NCI-H446 treated with DMSO at 0.1 percent for 48 hours (cell line): ENCODE results near the gene UTS2.

Experiments used
- DNase-seq: peaks from one replicate; lab custom pipeline; 2025; lab: John Stamatoyannopoulos, UW

The UTS2 gene, protein sequence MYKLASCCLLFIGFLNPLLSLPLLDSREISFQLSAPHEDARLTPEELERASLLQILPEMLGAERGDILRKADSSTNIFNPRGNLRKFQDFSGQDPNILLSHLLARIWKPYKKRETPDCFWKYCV

DNA sequence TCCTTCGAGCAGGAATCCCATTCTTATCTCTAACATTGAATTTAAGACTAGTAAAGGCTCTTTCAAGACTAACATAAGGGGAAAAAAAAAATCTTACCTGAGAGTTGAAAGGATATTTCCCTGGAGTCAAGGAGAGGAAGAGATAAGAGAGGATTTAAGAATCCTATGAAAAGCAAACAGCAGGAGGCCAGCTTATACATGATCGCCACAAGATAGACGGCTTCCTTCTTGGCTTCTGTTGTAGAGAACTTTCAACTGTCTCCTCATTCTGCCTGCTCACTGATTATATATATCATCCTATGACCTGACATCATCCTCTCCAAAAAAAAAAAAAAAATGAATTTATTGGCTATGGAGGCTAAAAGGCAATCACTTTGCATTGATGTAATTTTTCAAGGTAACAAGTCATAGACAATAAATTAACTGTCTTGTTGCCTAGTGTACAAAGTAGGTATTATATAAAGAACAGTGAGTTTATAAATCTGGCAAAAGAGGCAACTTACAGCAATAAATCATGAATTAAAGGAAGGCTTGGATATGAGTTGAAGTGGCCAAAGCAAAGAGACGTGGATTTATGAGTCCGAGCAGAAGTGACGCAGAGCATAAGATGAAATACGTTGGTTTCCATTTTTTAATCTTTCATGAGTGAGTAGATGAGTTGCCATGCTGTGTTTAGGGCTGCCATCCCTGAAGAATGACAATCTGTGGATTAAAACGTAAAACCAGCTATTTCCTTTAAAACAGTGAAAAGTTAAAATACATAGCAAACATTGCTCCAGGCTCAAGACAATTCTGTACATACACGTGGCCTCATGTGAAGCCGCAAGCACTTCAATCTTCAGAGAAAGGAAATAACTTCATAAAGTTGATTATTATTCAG is at the start of gene UTS2:
Gene UTS2 (minus strand): TSS at position 262 of the 880 bp plus-strand sequence. CDS start 62 bp downstream, at position 200.
- DNase-seq: no peak

DNA sequence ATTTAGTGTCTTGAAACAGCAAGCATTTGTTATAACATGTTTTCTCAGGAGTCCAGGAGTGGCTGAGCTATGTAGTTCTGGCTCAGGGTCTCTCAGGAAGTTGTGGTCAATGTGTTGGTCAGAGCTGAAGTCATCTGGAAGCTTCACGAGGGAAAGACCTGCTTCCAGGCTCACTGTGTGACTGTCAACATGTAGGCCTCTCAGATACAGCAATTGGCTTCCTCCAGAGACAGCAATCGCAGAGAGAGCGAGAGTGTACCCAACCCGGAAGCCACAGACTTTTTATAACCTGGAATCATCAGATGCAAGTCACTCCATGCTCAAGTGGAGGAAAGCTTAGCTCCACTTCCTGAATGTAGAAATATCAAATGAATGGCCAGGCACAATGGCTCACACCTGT is 46.9 kb upstream of the UTS2 start:
- no peak for DNase-seq

DNA sequence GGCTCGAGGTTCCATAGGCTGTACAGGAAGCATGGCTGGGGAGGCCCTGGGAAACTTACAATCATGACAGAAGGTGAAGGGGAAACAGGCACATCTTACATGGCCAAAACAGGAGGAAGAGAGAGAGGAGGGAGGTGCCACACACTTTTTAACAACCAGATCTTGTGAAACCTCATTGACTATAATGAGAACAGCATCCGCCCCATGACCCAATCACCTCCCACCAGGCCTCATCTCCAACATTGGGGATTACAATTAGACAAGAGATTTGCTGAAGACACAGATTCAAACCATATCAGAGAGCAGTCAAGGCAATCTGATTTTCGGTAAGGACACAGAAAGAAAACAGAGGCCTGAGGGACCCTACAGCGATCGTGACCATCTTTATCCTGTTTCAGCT is 46.1 kb upstream of the UTS2 start:
- DNase-seq: no peak

DNA sequence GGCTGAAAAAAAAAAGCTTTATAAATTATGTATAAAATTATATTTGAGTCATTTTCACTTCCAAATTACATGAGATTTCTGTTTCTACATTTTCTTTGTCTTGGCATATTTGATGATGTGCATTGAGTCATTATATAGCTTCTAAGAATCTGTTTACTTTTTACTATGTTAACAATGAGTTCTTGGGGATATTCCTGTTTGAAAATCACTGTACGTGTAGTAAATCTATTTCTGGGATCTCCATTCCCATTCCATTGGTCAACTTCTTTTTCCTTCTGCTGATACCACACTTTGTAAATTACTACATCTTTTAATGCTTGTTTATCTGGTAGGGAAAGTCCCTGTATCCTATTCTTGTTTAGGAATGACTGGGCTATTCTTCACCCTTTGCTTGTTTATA is 44.1 kb upstream of the UTS2 start:
- no peak for DNase-seq

DNA sequence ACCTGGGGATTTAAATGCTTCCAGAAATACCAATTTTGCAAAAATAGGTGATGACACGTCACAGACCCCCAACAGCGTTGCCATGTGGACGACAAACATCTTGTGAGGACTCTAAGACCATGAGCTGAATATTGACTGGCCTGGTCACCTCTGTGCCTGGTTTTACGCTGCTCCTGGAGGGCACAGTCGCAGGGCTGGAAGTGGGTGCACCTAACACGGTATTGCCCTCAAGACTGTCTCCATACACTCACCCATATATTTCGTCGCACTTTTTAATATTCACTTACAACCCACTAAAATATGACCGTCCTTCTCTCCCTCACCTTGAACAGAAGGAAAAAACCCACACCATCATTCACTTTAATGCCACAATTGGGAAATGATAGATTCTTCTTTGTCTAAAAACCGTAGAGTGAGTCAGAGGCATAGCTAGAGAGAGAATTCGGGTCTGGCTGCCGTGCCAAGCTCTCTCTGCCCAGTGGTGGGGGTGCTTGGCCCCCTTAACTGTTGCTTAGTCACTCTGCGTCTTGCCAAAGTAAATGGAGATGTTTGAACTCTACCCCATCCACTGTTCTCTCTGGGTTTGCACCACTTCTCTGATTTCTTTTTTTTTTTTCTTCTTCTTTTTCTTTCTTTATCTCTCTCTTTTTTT is 40.8 kb upstream of the UTS2 start:
- DNase-seq: peak; percentile 70

DNA sequence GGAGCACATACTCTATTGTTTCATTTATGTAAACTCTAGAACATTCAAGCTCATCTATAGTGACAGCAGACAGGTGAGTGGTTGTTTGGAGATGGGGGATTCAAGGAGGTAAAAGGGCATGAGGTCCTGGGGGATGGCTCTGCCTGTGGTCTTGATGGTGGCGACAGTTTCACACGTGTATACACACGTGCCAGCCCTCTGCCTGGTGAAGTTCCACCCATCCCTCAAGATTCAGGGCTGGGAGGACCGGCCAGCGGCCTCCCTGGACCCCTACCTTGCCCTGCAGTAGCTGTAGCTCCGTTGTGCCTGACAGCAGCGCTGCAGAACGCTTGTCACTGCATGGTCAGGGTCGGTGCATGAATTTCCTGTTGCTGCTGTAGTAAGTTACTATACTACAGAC is 38.9 kb upstream of the UTS2 start:
- no peak for DNase-seq

DNA sequence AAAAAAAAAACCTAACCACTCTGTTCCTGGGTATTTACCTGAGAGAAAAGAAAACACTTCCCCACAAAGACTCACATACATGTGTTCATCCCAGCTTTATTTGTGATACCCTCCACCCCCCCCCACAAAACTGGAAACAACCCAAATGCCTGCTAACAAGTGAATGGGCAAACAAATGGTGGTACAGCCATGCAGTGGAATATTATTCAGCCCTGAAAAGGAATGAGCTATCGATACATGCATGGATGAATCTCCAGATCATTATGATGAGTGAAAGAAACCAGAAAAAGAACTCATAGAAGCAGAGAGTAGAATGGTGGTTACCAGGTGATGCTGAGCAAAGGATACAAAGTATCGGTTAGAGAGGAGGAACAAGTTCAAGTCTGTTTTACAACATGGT is 38.0 kb upstream of the UTS2 start:
- no peak for DNase-seq

DNA sequence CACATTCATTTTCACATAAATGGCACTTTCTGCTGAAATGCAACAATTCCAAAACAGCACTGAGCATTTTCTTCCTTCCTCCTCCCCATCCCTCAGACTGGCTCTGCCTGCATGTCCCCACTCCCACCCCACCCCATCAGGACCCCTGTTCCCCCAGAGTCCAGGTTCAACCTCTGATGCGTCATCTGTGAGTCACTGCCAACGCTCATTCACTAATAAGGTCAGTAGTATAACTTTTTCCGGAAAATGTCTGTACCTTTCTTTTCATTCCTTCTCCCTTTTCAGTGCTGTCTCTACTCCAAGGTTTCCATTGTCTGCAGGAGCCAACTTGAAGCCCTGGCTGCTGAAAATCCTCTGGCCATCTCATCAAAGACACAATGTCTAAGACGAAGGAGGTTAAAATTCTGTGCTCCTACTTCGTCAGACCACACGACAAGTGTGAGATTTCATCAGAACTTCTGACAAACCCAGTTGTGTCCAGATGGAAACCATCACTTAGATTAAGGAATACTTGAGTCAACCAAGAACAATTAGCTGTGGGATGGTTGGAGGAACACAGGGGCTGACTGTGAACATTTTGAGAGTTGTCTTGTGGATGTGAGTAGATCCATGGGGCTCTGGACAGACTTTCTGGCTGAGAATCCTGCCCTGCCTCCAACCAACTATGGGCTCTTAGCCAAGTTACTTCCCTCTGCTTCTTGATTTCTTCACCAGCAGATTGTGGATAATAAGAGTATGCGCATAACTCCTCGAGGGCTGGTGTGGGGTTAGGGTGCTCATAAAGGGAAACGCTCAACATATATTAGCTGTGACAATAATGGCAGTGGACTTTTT is 35.6 kb upstream of the UTS2 start:
- peak; percentile 73 for DNase-seq

DNA sequence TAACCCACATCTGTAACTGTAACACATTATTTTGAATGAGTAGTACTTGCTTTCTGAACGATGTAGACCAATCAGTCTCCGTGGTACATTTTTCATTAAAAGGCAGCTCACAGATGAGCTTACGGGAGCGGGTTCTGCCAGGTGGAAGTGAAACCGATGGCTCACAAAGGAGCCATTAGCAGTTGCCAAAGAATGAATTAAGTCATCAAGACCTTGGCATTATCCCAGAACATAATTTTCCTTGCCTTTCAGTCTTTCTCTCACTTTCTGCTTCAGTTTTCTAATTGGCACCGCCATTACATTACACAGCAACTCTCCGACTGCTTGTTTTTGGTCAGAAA is 33.5 kb upstream of the UTS2 start:
- peak; percentile 94 for DNase-seq

DNA sequence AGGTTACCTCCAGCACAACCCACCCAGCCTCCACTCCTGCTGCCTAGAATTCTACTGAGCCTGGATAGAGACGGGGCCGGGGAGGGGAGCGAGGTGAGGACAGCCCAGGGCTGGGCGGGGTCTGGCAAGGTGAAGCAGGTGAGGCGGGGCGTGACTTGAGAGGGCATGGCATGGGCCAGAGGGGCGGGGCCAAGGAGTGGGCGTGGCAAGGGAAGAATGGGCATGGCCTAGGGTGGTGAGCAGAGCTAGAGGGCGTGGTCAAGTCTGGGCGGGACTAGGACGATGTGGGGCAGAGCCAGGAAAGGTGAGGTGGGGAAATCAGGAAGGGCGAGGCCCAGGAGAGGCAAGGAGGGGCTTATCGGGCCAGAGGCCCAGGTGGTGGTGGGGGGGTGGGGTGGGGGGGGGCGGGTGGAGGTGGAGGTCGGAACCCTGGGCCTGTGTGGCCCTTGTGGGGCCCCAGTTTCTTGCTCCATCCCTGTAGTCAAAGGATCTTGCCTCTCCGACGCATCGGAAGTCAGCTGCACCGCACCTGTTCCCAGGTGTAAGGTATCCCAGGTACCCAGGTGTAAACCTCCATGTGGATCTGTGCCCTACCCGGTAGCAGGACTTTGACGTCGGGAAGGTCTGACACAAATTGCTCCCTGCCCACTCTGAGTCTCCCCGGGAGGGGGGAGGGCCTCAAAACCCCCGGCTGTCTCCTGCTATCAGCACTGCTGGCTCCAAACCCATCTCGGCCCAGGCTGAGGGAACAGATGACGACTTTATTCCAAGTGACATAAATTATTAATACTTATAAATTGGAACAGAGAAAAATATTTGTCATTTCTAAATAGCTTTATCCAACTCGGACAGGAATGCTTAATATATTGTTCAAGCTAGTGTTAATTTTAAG is 32.9 kb upstream of the UTS2 start:
- no peak for DNase-seq

DNA sequence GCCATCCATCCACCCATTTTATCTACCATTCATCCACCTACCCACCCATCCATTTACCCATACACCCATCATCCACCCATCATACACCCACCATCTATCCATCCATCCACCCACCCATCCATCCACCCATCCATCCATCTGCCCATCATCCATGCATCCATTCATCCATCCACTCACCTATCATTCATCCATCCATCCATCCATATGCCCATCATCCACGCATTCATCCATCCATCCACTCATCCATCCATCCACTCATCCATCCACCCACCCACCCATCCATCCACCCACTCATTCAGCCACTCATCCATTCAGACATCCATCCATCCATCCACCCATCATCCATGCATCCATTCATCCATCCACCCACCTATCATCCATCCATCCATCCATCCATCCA is 31.9 kb upstream of the UTS2 start:
- DNase-seq: no peak

DNA sequence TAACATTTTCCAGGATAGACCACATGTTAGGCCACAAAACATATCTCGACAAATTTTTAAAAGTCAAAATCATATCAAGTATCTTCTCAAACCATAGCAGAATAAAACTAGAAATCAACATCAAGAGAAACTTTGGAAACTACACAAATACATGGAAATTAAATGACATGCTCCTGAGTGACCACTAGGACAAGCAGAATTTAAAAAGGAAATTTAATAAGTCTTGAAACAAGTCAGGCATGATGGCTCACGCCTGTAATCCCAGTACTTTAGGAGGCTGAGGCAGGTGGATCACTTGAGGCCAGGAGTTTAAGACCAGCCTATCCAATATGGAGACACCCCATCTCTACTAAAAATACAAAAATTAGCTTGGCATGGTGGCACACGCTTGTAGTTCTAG is 26.4 kb upstream of the UTS2 start:
- DNase-seq: no peak

DNA sequence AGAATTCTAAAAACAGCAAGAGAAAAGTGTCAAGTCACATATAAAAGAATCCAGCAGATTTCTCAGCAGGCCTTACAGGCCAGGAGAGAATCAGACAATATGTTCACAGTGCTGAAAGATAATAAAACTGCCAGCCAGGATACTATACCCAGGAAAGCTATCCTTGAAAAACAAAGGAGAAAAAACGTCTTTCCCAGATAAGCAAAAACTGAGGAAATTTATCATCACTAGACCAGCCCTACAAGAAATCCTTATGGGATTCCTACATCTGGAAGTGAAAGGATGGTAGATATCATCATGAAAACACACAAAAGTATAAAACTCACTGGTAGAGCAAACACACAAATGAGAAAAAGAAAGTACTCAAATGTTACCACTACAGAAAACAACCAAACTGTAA is 25.2 kb upstream of the UTS2 start:
- no peak for DNase-seq

DNA sequence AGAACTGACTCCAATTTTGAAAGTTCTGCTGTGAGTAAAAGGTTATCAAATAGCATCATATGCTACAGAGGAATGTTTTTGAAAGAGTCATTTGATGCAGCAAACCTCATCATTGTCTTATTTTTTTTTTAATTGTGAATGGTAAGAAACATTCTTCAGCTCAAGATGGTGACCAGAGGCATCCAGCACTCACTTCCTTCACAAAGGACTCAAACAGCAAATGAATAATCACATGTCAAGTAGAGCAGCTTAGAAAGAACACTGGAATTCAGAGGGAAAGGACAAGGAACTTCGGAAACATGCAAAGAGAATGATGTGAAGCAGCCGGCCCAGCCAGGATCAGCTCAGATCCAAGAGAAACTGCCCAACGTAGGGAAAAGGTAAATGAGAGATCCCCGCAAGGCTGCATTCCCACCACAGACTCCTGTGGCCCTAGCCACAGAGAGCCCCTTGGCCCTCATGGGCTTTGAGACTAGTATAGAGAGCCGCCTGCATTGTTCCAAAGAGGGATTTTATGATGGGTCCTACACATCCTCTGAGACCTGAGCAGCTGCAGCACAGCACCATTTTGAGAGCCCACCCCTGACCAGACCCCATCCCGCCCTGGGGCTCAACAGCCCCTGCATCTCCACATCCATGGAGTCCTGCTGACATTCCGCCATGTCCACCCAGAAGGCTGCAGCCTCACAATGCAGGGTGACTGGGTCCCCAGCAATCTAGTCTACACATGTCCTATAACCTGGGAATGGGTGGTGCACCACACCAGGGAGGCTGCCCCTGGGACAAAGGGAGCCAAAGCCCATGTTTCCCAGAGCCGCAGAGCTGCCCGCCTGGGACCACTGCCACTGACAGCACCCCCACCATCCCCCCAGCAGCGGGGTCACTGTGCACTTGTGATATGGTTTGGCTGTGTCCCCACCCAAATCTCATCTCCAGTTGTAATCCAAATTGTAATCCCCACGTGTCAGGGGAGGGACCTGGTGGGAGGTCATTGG is 21.2 kb upstream of the UTS2 start:
- DNase-seq: no peak

DNA sequence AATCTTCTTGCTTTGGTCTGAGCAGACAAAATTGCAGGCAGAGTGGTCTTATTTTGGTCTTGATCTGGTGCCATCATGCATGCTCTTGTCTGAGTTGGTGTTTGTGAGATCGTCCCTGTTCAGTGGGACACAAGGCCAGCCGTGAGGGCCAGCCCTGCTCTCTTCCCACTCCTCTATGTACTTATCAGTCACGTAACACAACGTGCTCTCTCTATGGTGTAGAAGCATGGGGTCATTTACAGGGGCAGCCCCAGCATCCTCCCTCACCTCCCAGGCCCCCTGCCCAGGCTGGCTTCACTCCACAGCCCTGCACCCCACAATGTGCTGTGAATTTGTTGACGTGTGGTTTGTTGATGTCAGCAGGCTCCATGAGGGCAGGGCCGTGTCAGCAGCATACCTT is 18.3 kb upstream of the UTS2 start:
- no peak for DNase-seq

DNA sequence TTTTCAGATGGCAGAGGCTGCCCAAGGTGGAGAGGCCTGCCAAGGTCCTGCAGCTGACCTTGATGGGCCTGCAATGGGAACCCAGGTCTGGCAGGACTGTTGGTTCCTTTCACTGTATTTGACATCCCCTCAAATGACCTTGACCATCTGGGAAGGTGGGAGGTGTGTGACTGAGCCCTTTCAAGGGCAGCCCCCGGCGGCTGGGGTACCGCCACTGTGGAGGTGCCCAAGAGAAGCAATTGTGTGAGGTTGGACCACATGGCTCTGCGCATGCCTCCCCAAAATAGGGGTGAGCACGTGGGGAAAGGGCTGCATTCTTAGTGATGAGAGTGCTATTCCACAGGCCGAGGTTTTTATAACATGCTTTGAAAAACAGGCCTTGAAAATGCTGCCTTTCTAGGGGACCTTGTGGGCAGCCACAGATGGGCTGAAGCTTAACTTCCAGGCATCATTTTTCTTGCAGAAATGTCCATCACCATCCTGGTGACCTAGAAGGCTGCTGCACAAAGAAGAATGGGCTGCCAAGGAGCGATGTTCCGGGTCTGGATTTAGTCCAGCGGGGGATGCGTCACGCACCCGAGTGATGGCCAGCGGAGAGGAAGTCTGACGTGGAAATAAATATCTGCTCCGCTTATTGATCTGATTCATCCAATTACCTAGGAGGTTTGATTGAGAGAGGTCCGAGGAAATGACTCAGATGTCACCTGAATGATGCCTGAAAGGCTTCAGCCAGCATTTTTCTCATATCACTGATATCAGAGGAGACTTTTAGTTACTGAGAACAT is 16.5 kb upstream of the UTS2 start:
- DNase-seq: no peak

DNA sequence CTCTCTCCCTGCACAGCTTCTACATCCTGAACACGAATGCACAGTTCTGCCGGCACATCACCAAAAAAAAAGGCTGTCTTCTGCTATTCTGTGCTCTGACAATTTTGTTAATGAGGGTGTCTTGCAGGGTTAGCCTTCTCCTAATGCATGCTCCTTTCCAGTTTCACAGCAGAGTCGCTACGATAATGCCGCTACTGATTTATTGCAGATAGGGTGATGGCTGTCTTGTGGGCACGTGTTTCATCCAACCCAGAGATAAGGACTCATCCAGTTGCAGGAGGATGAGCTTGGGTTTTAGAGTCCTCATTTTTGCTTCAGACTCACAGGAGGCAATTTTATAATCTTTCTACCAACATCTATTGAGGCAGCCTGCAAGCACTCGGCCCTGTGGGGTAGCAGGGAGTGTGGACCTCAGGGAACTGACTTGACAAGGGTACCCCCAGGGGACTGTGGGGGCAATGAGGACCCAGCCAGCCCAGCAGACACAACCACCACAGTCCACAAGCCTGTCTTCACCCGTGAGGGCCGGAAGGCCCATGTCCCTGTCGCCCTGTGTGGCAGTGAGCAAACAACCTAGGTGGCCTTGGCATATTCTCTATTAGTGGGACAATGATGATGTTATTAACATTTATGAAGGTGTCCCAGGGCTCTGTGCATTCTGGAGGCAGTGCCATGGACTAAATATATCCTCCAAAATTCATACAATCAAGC is 15.4 kb upstream of the UTS2 start:
- no peak for DNase-seq

DNA sequence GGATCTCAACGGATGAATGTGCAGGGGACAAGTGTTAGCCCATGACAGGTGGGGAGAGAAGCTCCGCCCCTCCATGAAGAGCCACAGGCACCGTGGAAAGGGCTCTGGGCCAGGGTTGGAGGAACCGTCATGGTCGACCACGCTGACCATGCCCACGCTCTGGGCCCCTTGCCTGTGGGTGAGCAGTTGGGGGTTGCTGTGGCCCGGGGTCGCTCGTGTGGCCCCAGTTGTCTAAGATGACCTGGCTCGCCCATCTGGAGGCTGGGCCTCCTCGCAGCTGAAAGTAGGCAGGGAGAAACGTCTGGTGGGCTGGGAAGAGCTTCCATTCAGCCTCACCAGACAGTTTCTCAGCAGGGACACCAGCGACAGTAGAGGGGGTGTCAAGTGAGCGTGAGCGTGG is 13.1 kb upstream of the UTS2 start:
- DNase-seq: no peak
